Epithelial cell of esophagus (primary cell): ENCODE measurements around the gene GTF2A1L.
"Not testable (repeated sequence)": the region's sequence is repeated elsewhere in the genome, so short reads cannot be mapped to it uniquely, and the experiment has no call there.

Experiments
- DNase-seq: peaks from one replicate; pipeline ENCODE4 v3.0.0; 2010; ENCODE audit warnings: low read depth
- H3K4me3 ChIP-seq: 2 replicates; pipeline ENCODE4 v1.5.1; 2011; ENCODE audit warnings: mild to moderate bottlenecking, low read length, control low read depth
- TF ChIP-seq, protein P1 (sequence below): IDR thresholded peaks from 2 replicates; pipeline ENCODE4 v1.5.1; 2011; ENCODE audit warnings: low read depth, mild to moderate bottlenecking, low read length, control low read depth, inconsistent platforms; ENCODE audit not compliant: insufficient read depth; ENCODE audit errors: missing control alignments

Gene GTF2A1L

DNA sequence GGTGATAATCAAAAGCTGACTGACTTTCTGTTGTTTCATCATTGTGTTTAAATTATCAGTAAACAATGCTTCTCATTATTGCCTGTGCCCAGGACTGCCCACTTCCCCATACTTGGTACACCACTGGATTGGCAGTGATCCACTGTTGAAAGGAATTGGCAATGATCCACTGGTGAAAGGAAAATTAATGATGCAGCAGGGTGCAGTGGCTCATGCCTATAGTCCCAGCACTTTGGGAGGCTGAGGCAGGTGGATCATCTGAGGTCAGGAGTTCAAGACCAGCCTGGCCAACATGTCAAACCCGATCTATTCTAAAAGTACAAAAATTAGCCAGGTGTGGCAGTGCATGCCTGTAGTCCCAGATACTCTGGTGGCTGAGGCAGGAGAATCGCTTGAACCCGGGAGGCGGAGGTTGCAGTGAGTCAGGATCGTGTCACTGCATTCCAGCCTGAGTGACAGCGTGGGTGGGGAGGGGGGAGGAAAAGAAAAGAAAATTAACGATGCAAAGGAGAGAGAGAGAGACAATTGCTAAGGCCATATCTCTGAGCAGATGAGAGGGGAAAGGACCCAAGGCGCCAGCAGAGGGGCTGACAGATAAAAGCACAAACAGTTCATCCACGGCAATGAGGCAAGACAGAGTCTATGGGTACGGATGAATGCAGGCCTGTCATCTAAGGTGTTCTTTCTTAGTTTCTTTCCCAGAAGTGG is 10.2 kb upstream of the GTF2A1L start:
- no peak overlapping the region for H3K4me3 ChIP-seq
- DNase-seq = peak; percentile 84
- TF ChIP-seq, protein P1, sequence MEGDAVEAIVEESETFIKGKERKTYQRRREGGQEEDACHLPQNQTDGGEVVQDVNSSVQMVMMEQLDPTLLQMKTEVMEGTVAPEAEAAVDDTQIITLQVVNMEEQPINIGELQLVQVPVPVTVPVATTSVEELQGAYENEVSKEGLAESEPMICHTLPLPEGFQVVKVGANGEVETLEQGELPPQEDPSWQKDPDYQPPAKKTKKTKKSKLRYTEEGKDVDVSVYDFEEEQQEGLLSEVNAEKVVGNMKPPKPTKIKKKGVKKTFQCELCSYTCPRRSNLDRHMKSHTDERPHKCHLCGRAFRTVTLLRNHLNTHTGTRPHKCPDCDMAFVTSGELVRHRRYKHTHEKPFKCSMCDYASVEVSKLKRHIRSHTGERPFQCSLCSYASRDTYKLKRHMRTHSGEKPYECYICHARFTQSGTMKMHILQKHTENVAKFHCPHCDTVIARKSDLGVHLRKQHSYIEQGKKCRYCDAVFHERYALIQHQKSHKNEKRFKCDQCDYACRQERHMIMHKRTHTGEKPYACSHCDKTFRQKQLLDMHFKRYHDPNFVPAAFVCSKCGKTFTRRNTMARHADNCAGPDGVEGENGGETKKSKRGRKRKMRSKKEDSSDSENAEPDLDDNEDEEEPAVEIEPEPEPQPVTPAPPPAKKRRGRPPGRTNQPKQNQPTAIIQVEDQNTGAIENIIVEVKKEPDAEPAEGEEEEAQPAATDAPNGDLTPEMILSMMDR = no peak

DNA sequence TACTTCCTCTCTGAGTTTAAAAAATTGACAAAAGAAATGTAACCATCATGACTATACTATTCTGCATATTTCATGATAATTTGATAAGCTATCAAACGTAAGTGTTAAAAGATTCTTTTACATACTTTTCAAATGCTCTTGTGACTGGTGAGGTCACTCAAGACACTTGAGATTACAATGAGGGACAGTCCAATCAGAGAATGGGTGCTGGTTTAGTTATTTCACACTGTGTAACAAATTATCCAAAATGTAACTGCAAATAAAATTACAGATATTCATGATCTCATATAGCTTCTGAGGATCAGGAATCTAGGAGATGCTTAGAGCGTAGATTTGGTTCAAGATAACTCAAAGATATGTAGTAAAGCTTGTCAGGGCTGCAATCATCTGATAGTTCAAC is 4.4 kb upstream of the GTF2A1L start:
- TF ChIP-seq, protein P1 = no peak
- no peak overlapping the region for H3K4me3 ChIP-seq
- DNase-seq = no peak

DNA sequence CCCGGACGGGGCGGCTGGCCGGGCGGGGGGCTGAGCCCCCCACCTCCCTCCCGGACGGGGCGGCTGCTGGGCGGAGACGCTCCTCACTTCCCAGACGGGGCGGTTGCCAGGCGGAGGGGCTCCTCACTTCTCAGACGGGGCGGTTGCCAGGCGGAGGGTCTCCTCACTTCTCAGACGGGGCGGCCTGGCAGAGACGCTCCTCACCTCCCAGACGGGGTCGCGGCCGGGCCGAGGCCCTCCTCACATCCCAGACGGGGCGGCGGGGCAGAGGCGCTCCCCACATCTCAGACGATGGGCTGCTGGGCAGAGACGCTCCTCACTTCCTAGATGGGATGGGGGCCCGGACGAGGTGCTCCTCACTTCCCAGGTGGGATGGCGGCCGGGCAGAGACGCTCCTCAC is 3.1 kb upstream of the GTF2A1L start:
- H3K4me3 ChIP-seq, DNase-seq: not testable (repeated sequence)

- no peak for DNase-seq
- no peak overlapping the region for H3K4me3 ChIP-seq
- TF ChIP-seq, protein P1 = no peak
These were observed 1.9 kb downstream of the GTF2A1L start for GRCh38 chr2:48619526-48619925.

DNA sequence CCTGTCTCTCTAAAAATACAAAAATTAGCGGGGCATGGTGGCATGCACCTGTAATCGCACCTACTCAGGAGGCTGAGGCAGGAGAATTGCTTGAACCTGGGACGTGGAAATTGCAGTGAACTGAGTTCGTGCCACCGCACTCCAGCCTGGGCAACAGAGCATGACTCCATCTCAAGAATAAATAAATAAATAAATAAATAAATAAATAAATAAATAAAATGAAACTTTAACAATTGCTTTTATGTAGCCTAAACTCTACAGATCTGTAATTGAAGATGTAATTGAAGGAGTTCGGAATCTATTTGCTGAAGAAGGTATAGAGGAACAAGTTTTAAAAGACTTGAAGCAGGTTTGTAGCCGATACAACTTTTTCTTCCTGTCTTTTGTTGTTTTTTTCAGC is 2.9 kb downstream of the GTF2A1L start:
- TF ChIP-seq, protein P1 = no peak
- DNase-seq = no peak
- H3K4me3 ChIP-seq = no peak overlapping the region

GRCh38 chr2:48622691-48623090 is 5.0 kb downstream of the GTF2A1L start:
- not testable (repeated sequence) for H3K4me3 ChIP-seq
- peak; percentile 29 for DNase-seq

- DNase-seq = no peak
- no peak overlapping the region for H3K4me3 ChIP-seq
- TF ChIP-seq, protein P1 = no peak
These were observed 7.0 kb downstream of the GTF2A1L start for GRCh38 chr2:48624696-48625095.

DNA sequence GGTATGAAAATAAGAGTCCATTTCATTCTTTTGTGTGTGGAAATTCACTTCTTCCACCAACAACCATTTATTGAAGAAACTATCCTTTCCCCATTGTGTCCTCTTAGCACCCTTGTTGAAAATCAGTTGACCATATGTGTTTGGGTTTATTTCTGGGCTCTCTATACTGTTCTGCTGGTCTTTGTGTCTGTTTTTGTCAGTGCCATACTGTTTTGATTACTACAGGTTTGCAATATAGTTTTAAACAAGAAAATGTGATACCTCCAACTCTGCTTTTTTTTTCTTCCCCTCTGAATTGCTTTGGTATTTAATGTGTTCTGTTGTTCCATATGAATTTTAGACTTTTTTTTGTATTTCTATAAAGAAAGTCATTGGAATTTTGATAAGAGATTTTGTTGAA is 8.4 kb downstream of the GTF2A1L start:
- no peak overlapping the region for H3K4me3 ChIP-seq
- no peak for DNase-seq
- TF ChIP-seq, protein P1 = no peak
